B cell (primary cell): ENCODE measurements around the gene KRT14.

Experiments
- EZH2 ChIP-seq: IDR thresholded peaks from 2 replicates; pipeline ENCODE4 v1.6.1; 2012; ENCODE audit warnings: borderline replicate concordance, low read depth, mild to moderate bottlenecking, moderate library complexity, low read length; ENCODE audit not compliant: insufficient read depth, poor library complexity, severe bottlenecking
- TF ChIP-seq, protein P1 (sequence below): fragments of 200-600 bp; IDR thresholded peaks from one replicate; pipeline ENCODE4 v1.8.0; 2022; ENCODE audit warnings: antibody characterized with exemption, mild to moderate bottlenecking

DNA sequence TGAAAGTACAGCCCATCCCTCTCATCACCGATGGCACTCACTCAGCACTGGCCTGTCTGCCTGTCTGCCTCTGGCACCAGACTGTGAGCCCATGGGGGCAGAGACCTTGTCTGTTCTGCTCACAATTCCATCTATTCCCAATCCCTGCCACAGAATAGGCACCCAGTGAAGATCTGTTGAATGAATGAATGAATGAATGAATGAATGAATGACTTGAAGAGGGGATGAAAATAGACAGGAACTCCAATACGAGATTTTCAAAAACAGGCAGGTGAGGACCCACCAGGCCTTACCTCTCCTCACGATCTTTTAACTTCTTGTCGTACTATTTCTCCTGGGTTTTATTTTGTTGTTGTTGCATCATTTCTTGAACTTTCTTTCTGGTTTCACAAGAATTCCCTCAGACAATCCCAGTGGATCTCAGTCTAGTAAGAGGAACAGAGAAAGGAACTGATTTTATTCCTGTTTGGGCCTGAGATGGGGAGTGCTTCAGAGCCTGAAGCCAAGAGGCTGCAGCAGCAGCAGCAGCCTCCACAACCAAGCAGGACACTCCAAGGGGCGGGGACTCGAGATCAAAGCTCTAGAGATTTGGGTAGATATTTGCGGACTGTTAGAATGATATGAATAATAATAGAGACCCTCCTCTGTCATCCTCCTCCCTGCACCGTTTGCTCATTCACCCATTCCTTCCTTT, 32.6 kb downstream of the KRT14 start:
- TF ChIP-seq, protein P1, sequence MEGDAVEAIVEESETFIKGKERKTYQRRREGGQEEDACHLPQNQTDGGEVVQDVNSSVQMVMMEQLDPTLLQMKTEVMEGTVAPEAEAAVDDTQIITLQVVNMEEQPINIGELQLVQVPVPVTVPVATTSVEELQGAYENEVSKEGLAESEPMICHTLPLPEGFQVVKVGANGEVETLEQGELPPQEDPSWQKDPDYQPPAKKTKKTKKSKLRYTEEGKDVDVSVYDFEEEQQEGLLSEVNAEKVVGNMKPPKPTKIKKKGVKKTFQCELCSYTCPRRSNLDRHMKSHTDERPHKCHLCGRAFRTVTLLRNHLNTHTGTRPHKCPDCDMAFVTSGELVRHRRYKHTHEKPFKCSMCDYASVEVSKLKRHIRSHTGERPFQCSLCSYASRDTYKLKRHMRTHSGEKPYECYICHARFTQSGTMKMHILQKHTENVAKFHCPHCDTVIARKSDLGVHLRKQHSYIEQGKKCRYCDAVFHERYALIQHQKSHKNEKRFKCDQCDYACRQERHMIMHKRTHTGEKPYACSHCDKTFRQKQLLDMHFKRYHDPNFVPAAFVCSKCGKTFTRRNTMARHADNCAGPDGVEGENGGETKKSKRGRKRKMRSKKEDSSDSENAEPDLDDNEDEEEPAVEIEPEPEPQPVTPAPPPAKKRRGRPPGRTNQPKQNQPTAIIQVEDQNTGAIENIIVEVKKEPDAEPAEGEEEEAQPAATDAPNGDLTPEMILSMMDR: no peak
- no peak for TF ChIP-seq EZH2
